ENCODE results near the gene SESTD1.
"Not testable (repeated sequence)": the region's sequence is repeated elsewhere in the genome, so short reads cannot be mapped to it uniquely, and the experiment has no call there.

Gene SESTD1

DNA sequence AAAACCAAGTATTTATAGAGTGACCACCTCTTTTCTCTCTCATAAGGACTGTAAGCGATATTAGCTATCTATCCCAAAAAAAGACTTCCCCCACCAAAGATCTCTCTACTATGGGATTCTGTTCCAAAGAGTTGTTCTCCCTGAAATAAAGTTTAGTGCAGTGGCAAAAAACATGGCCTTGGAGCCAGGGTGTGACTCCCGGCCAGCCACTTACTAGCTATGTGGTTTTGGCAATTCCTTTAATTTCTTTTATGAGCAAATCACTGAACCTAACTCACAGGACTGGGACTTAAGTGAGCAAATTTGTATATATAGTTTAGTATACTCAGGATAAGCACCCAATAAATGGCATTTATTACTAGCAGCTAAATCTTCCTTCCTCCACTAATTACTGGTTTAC is 42.6 kb downstream of the SESTD1 start:
- TF ChIP-seq, protein P1, sequence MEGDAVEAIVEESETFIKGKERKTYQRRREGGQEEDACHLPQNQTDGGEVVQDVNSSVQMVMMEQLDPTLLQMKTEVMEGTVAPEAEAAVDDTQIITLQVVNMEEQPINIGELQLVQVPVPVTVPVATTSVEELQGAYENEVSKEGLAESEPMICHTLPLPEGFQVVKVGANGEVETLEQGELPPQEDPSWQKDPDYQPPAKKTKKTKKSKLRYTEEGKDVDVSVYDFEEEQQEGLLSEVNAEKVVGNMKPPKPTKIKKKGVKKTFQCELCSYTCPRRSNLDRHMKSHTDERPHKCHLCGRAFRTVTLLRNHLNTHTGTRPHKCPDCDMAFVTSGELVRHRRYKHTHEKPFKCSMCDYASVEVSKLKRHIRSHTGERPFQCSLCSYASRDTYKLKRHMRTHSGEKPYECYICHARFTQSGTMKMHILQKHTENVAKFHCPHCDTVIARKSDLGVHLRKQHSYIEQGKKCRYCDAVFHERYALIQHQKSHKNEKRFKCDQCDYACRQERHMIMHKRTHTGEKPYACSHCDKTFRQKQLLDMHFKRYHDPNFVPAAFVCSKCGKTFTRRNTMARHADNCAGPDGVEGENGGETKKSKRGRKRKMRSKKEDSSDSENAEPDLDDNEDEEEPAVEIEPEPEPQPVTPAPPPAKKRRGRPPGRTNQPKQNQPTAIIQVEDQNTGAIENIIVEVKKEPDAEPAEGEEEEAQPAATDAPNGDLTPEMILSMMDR (IDR thresholded peaks at IDR 0.05; ENCODE audit: low read length) = no peak
- no peak for TF ChIP-seq EZH2 (IDR thresholded peaks at IDR 0.05; ENCODE audit: borderline replicate concordance, low read length)
- H3F3A ChIP-seq (ENCODE audit: insufficient read depth, low read length) = no peaks in the 10 kb centered on the region
- H3K9ac ChIP-seq (ENCODE audit: low read length) = no peak overlapping the region
- H2AFZ ChIP-seq (ENCODE audit: low read length) = no peak overlapping the region
- no peaks in the 10 kb centered on the region for H3K4me1 ChIP-seq (ENCODE audit: insufficient read depth, low read length, severe bottlenecking)
- H3K4me3 ChIP-seq (ENCODE audit: low read depth, low read length, poor library complexity, severe bottlenecking) = no peak overlapping the region
- no peaks in the 10 kb centered on the region for H3K79me2 ChIP-seq (ENCODE audit: insufficient read depth, low read length)
- no peaks in the 10 kb centered on the region for H3K9me3 ChIP-seq (ENCODE audit: low read length)
- H3K27ac ChIP-seq (ENCODE audit: low read depth, low read length, poor library complexity, severe bottlenecking) = no peak overlapping the region
- no peaks in the 10 kb centered on the region for H3K27me3 ChIP-seq (ENCODE audit: insufficient read depth, low read length)
- no peaks in the 10 kb centered on the region for H3K9me2 ChIP-seq (ENCODE audit: low read depth, low read length)
- H4K20me1 ChIP-seq (ENCODE audit: insufficient read depth, low read length) = no peaks in the 10 kb centered on the region
- H3K4me2 ChIP-seq (ENCODE audit: low read length) = no peak overlapping the region
- no peaks in the 10 kb centered on the region for H3K36me3 ChIP-seq (ENCODE audit: insufficient read depth, low read length)

GRCh38 chr2:179218848-179219594 is 45.6 kb downstream of the SESTD1 start:
- H3K27me3 ChIP-seq (ENCODE audit: insufficient read depth, low read length) = no peaks in the 10 kb centered on the region
- H3F3A ChIP-seq (ENCODE audit: insufficient read depth, low read length) = no peaks in the 10 kb centered on the region
- H3K79me2 ChIP-seq (ENCODE audit: insufficient read depth, low read length) = no peaks in the 10 kb centered on the region

DNA sequence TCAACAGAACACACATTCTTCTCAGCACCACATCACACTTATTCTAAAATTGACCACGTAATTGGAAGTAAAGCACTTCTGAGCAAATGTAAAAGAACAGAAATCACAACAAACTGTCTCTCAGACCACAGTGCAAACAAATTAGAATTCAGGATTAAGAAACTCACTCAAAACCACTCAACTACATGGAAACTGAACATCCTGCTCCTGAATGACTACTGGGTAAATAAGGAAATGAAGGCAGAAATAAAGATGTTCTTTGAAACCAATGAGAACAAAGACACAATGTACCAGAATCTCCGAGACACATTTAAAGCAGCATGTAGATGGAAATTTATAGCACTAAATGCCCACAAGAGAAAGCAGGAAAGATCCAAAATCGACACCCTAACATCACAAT is 50.0 kb downstream of the SESTD1 start:
- H3K4me3 ChIP-seq (ENCODE audit: low read depth, low read length, poor library complexity, severe bottlenecking); H3K36me3 ChIP-seq (ENCODE audit: insufficient read depth, low read length); H3F3A ChIP-seq (ENCODE audit: insufficient read depth, low read length); H3K4me1 ChIP-seq (ENCODE audit: insufficient read depth, low read length, severe bottlenecking); H3K4me2 ChIP-seq (ENCODE audit: low read length); H2AFZ ChIP-seq (ENCODE audit: low read length); H3K9me2 ChIP-seq (ENCODE audit: low read depth, low read length); H3K9me3 ChIP-seq (ENCODE audit: low read length); H3K79me2 ChIP-seq (ENCODE audit: insufficient read depth, low read length); H3K27me3 ChIP-seq (ENCODE audit: insufficient read depth, low read length); H3K27ac ChIP-seq (ENCODE audit: low read depth, low read length, poor library complexity, severe bottlenecking); H4K20me1 ChIP-seq (ENCODE audit: insufficient read depth, low read length); H3K9ac ChIP-seq (ENCODE audit: low read length): not testable (repeated sequence)

More at GRCh38 chr2:179218848-179219594, 45.6 kb downstream of the SESTD1 start:
- Histone ChIP-seq H3K9ac (ENCODE audit: low read length) (no peak overlapping the region), H3K36me3 (ENCODE audit: insufficient read depth, low read length) (no peaks in the 10 kb centered on the region), H3K27ac (ENCODE audit: low read depth, low read length, poor library complexity, severe bottlenecking) (no peak overlapping the region), H2AFZ (ENCODE audit: low read length) (no peak overlapping the region), H3K4me2 (ENCODE audit: low read length) (no peak overlapping the region), H3K9me3 (ENCODE audit: low read length) (no peaks in the 10 kb centered on the region), H3K4me1 (ENCODE audit: insufficient read depth, low read length, severe bottlenecking) (no peaks in the 10 kb centered on the region), H3K4me3 (ENCODE audit: low read depth, low read length, poor library complexity, severe bottlenecking) (no peak overlapping the region), H4K20me1 (ENCODE audit: insufficient read depth, low read length) (no peaks in the 10 kb centered on the region), H3K9me2 (ENCODE audit: low read depth, low read length) (no peaks in the 10 kb centered on the region)
- TF ChIP-seq EZH2 (IDR thresholded peaks at IDR 0.05; ENCODE audit: borderline replicate concordance, low read length) = no peak
- TF ChIP-seq, protein P1 (IDR thresholded peaks at IDR 0.05; ENCODE audit: low read length) = peak; percentile 98

DNA sequence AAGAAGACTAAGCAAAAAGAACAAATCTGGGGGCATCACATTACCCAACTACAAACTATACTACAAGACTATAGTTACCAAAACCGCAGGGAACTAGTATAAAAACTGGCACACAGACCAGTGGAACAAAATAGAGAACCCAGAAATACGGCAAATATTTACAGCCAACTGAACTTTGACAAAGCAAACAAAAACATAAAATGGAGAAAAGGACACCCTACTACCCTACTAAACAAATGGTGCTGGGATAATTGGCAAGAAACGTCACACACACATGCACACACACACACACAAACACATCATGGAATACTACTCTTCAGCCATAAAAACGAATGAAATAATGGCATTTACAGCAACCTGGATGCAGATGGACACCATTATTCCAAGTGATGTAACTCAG is 53.3 kb downstream of the SESTD1 start:
- Histone ChIP-seq H3F3A (ENCODE audit: insufficient read depth, low read length) (no peaks in the 10 kb centered on the region), H3K9me2 (ENCODE audit: low read depth, low read length) (no peaks in the 10 kb centered on the region), H3K9ac (ENCODE audit: low read length) (no peak overlapping the region), H3K36me3 (ENCODE audit: insufficient read depth, low read length) (no peaks in the 10 kb centered on the region), H3K79me2 (ENCODE audit: insufficient read depth, low read length) (no peaks in the 10 kb centered on the region), H4K20me1 (ENCODE audit: insufficient read depth, low read length) (no peaks in the 10 kb centered on the region), H3K27ac (ENCODE audit: low read depth, low read length, poor library complexity, severe bottlenecking) (no peak overlapping the region), H3K27me3 (ENCODE audit: insufficient read depth, low read length) (no peaks in the 10 kb centered on the region), H3K4me3 (ENCODE audit: low read depth, low read length, poor library complexity, severe bottlenecking) (no peak overlapping the region), H3K4me2 (ENCODE audit: low read length) (no peak overlapping the region), H3K4me1 (ENCODE audit: insufficient read depth, low read length, severe bottlenecking) (peaks cover 14% of the 10 kb centered on the region), H2AFZ (ENCODE audit: low read length) (no peak overlapping the region), H3K9me3 (ENCODE audit: low read length) (peaks cover 16% of the 10 kb centered on the region)
- no peak for TF ChIP-seq EZH2 (IDR thresholded peaks at IDR 0.05; ENCODE audit: borderline replicate concordance, low read length)
- TF ChIP-seq, protein P1 (IDR thresholded peaks at IDR 0.05; ENCODE audit: low read length) = no peak

- H3K36me3 ChIP-seq (ENCODE audit: insufficient read depth, low read length); H3F3A ChIP-seq (ENCODE audit: insufficient read depth, low read length); H4K20me1 ChIP-seq (ENCODE audit: insufficient read depth, low read length); H3K27me3 ChIP-seq (ENCODE audit: insufficient read depth, low read length); H3K79me2 ChIP-seq (ENCODE audit: insufficient read depth, low read length); H2AFZ ChIP-seq (ENCODE audit: low read length); H3K27ac ChIP-seq (ENCODE audit: low read depth, low read length, poor library complexity, severe bottlenecking); H3K9ac ChIP-seq (ENCODE audit: low read length); H3K4me2 ChIP-seq (ENCODE audit: low read length); H3K4me3 ChIP-seq (ENCODE audit: low read depth, low read length, poor library complexity, severe bottlenecking); H3K9me2 ChIP-seq (ENCODE audit: low read depth, low read length): not testable (repeated sequence)
- Histone ChIP-seq H3K4me1 (ENCODE audit: insufficient read depth, low read length, severe bottlenecking) (peaks cover 18% of the 10 kb centered on the region), H3K9me3 (ENCODE audit: low read length) (peaks cover 24% of the 10 kb centered on the region)
Measured at GRCh38 chr2:179208277-179208676, 56.4 kb downstream of the SESTD1 start.

All from OCI-LY1 (cell line).